Activated T-cell treated with anti-CD3 and anti-CD28 coated beads for 4 hours (primary cell): ENCODE measurements around the gene HIC2.
"Not testable (repeated sequence)": the region's sequence is repeated elsewhere in the genome, so short reads cannot be mapped to it uniquely, and the experiment has no call there.

Experiments
- DNase-seq: peaks from one replicate; pipeline ENCODE4 v3.0.0-alpha.2; 2020

HIC2 gene

GRCh38 chr22:21417227-21417746, at the start of gene HIC2:
TSS of gene HIC2 (plus strand) at chr22:21417371. CDS start at chr22:21442832, 25,461 bp downstream.
- DNase-seq = not testable (repeated sequence)

GRCh38 chr22:21368603-21369310, 48.4 kb upstream of the HIC2 start:
- DNase-seq = not testable (repeated sequence)

- DNase-seq = not testable (repeated sequence)
These were observed 41.3 kb upstream of the HIC2 start for GRCh38 chr22:21375880-21376279.

GRCh38 chr22:21383701-21384467, 33.3 kb upstream of the HIC2 start, which contains the start of gene RIMBP3B:
TSS of gene RIMBP3B (plus strand) at chr22:21383751. CDS start at chr22:21383859, 108 bp downstream.
- not testable (repeated sequence) for DNase-seq

GRCh38 chr22:21384468-21385357, 32.5 kb upstream of the HIC2 start:
- not testable (repeated sequence) for DNase-seq

- not testable (repeated sequence) for DNase-seq
These were observed 27.7 kb upstream of the HIC2 start for GRCh38 chr22:21389480-21389879.

GRCh38 chr22:21390013-21390412, 27.2 kb upstream of the HIC2 start:
- DNase-seq = not testable (repeated sequence)

GRCh38 chr22:21394613-21395012, 22.6 kb upstream of the HIC2 start:
- DNase-seq = not testable (repeated sequence)

GRCh38 chr22:21401197-21401969, 15.8 kb upstream of the HIC2 start:
- DNase-seq = not testable (repeated sequence)

- not testable (repeated sequence) for DNase-seq
These were observed 14.3 kb upstream of the HIC2 start for GRCh38 chr22:21402763-21403314.

GRCh38 chr22:21407139-21407538, 10.0 kb upstream of the HIC2 start:
- DNase-seq = not testable (repeated sequence)

GRCh38 chr22:21407792-21408191, 9.4 kb upstream of the HIC2 start:
- DNase-seq = not testable (repeated sequence)

GRCh38 chr22:21416375-21416774, 796 bp upstream of the HIC2 start:
- DNase-seq = not testable (repeated sequence)

- DNase-seq = not testable (repeated sequence)
These were observed 682 bp downstream of the HIC2 start for GRCh38 chr22:21417853-21418252.

- not testable (repeated sequence) for DNase-seq
These were observed 1.9 kb downstream of the HIC2 start for GRCh38 chr22:21418974-21419638.

GRCh38 chr22:21420180-21420763, 3.1 kb downstream of the HIC2 start:
- DNase-seq = not testable (repeated sequence)

- not testable (repeated sequence) for DNase-seq
These were observed 7.0 kb downstream of the HIC2 start for GRCh38 chr22:21424084-21424709.

- DNase-seq = not testable (repeated sequence)
These were observed 17.4 kb downstream of the HIC2 start for GRCh38 chr22:21434378-21435233.
